ENCODE results near the gene GTF3C1.

DNA sequence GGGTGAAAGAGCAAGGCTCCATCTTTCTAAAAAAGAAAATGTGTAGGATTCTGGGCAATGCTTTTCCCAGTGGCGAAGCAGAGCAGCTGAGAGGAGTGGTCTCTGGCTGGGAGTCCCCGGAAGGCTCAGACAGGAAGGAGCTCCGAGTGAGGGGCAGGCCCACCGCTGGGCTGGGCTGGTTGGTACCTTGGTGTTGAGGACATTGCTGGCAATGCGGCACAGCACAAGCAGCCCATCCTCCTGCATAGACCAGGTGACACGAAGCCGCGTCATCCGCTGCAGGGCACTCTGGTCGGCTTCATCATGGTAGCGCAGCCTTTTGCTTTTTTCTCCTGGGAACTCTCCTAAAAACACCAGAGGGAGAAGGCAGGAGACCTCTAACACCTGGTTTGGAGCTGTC lies 63.9 kb downstream of the GTF3C1 start:
- TF ChIP-seq CTCF (IDR thresholded peaks at IDR 0.05) (no peak), ZFX (IDR thresholded peaks at IDR 0.05; ENCODE audit: borderline replicate concordance) (no peak)

Measured in 22Rv1 (cell line).